Thyroid gland (tissue), 4 donors: Measurements from ENCODE around the gene C13orf46.

Source experiments
- POLR2A ChIP-seq, 2 donors: fragments of 450-650 bp; IDR thresholded peaks; one replicate each; pipeline ENCODE4 v1.6.1; 2017; ENCODE audit warnings: antibody characterized with exemption in 2 of 2, mild to moderate bottlenecking in 2 of 2, moderate library complexity in 1 of 2
- TF ChIP-seq, protein P1 (sequence below), 6 experiments: fragments of 200-600 bp in 3 of 6; fragments of 450-650 bp in 3 of 6; sonication (generic) in 3 of 6; IDR thresholded peaks; one replicate each; pipeline ENCODE4 v1.5.1; 2016 to 2019; ENCODE audit warnings: antibody characterized with exemption in 6 of 6, mild to moderate bottlenecking in 2 of 6, inconsistent platforms in 1 of 6, moderate library complexity in 1 of 6

DNA sequence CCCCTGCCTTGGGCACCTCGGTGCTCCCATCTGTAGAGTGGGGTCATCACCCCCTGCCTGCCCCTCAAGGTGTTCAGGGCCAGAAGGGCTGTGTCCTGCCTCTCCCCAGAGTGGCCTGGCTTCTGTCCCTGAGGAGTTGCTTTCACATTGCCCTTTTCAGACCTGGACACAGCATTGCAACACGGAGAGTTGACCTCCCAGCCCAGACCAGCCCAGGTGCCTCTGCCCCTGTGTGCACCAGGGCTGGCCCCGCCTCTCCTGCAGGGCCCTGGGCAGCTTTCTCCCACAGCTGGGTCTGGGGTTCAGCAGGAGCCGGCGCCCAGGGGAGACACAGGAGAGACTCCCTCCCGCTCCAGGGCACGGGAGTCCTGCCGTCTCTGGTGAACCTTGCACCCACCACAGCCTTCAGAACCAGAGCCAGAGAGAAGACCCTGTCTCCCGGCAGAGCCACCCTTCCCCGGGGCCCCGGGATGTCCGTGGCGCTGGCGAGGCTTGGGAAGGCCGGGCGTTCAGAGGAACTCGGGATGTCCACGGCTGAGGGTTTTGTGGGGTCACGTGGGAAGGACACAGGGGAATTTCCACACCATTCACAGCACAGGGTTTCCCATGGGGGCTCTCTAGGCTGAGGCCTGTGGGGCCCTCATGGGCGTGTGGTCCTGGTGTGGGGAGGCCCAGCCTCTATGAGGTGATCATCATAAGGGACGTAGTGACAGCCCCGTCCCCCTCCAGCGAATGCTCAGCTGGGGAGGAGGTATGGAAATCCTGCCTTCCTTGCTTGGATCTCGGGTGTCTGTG is 23.2 kb downstream of the C13orf46 start:
- TF ChIP-seq, protein P1, sequence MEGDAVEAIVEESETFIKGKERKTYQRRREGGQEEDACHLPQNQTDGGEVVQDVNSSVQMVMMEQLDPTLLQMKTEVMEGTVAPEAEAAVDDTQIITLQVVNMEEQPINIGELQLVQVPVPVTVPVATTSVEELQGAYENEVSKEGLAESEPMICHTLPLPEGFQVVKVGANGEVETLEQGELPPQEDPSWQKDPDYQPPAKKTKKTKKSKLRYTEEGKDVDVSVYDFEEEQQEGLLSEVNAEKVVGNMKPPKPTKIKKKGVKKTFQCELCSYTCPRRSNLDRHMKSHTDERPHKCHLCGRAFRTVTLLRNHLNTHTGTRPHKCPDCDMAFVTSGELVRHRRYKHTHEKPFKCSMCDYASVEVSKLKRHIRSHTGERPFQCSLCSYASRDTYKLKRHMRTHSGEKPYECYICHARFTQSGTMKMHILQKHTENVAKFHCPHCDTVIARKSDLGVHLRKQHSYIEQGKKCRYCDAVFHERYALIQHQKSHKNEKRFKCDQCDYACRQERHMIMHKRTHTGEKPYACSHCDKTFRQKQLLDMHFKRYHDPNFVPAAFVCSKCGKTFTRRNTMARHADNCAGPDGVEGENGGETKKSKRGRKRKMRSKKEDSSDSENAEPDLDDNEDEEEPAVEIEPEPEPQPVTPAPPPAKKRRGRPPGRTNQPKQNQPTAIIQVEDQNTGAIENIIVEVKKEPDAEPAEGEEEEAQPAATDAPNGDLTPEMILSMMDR (IDR thresholded peaks at IDR 0.05), result no peak
- TF ChIP-seq POLR2A (IDR thresholded peaks at IDR 0.05), result no peak
